Urinary bladder (tissue), 4 donors: ENCODE data around the gene LTB4R2. TPM values are rescaled to one million over a fixed set of nuclear protein-coding genes. Genes with fewer than 3 reads are reported as not detected.
"Not testable (repeated sequence)": the region's sequence is repeated elsewhere in the genome, so short reads cannot be mapped to it uniquely, and the experiment has no call there.

Experiments
- DNase-seq: peaks from one replicate; pipeline ENCODE4 v3.0.0-alpha.2; 2015; ENCODE audit errors: extremely low spot score
- H3K27ac ChIP-seq: one replicate; pipeline ENCODE4 v1.5.1; 2013; ENCODE audit warnings: low read depth, mild to moderate bottlenecking, moderate library complexity
- H3K36me3 ChIP-seq: one replicate; pipeline ENCODE4 v1.6.1; 2013; ENCODE audit warnings: mild to moderate bottlenecking, moderate library complexity; ENCODE audit not compliant: insufficient read depth
- H3K4me1 ChIP-seq: one replicate; pipeline ENCODE4 v1.6.1; 2013; ENCODE audit warnings: mild to moderate bottlenecking, moderate library complexity; ENCODE audit not compliant: insufficient read depth
- H3K4me3 ChIP-seq: one replicate; pipeline ENCODE4 v1.5.1; 2013; ENCODE audit warnings: low read depth, low read length
- WGBS: extraction: QIAGEN DNeasy Blood & Tissue Kit; methylation state at CpG from one replicate; pipeline ENCODE4 v1.1.7; 2013; 5-methylcytosine and 5-hydroxymethylcytosine counted together
- polyA plus RNA-seq: library from polyadenylated mRNA; stranded (reverse); fragments of 200-250 nt; gene quantifications from one replicate; pipeline ENCODE4 v1.2.3, GENCODE V29; 2013
- total RNA-seq: library from RNA; depleted of rRNA; stranded (reverse); fragments of >200 nt; gene quantifications from one replicate; pipeline ENCODE4 v1.2.3, GENCODE V29; 2014
- donor health status: healthy with polysubstance abuse.
- donor health status: healthy.

LTB4R2 gene
- total and polyA plus RNA-seq, 2 donors, result 2.8 to 4.0 TPM

DNA sequence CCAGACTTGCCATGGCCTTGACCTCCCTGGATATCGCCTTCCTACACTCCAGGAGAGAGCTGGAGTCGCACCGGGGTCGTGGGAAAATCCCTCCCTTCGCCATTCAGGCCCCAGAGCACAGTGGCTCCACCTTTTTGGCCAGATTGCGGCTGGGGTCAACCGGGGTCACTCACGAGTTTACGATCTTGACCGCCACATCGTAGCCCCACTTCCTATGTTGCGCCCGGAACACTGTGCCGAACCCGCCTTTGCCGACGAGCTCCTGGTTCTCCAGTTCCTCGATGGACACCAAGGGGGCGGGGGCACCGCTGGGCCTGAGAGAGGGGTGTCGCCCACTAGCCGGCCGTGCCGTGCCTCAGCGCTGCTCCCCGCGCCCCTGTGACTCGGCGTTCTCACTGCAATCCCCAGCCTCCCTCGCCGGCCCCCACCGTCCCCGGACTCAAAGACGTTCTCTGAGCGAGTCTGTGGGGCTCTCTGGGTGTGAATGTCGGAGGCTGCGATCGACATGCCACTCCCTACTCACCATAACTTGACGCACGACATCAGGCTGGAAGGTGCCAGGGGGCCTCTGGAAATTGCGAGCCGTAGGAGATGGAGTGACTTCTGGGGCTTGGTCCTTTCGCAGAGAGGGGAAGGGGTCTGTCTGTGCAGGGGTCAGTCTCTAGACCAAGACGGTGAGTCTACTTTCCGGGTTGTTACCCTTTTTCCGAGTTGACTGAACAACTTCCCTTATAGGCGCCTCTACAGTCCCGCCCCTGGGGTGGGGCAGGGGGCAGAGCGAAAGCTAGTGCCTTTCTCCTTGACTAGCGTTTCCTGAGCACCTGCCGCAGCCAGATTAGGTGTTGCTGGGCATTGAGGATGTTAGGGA is 29.6 kb downstream of the LTB4R2 start, which contains the start of gene RIPK3:
TSS of gene RIPK3 (minus strand) at position 708 of the 868 bp plus-strand sequence. CDS start at position 543, 165 bp downstream.
- Histone ChIP-seq H3K36me3 (peaks cover 3% of the 10 kb centered on the region), H3K27ac (no peak within 1 kb of the TSS), H3K4me1 (no peaks in the 10 kb centered on the region), H3K4me3 (peak within 1 kb of the TSS; percentile 38)
- WGBS, result 15% methylated on average over 51 of the region's 51 CpGs
- peak; percentile 33 for DNase-seq

- Histone ChIP-seq H3K4me1 (no peaks in the 10 kb centered on the region), H3K4me3 (no peak overlapping the region), H3K27ac (no peak overlapping the region), H3K36me3 (peaks cover 3% of the 10 kb centered on the region)
- no peak for DNase-seq
- 98% methylated on average over 1 of the region's 1 CpG for whole genome bisulfite sequencing
These were observed 30.7 kb downstream of the LTB4R2 start for GRCh38 chr14:24340606-24341005.

GRCh38 chr14:24342889-24343288 is 32.9 kb downstream of the LTB4R2 start:
- no peak overlapping the region for H3K4me3 ChIP-seq
- no peak overlapping the region for H3K27ac ChIP-seq
- WGBS, result 93% methylated on average over 4 of the region's 4 CpGs
- no peaks in the 10 kb centered on the region for H3K36me3 ChIP-seq
- no peak for DNase-seq
- H3K4me1 ChIP-seq, result no peaks in the 10 kb centered on the region

DNA sequence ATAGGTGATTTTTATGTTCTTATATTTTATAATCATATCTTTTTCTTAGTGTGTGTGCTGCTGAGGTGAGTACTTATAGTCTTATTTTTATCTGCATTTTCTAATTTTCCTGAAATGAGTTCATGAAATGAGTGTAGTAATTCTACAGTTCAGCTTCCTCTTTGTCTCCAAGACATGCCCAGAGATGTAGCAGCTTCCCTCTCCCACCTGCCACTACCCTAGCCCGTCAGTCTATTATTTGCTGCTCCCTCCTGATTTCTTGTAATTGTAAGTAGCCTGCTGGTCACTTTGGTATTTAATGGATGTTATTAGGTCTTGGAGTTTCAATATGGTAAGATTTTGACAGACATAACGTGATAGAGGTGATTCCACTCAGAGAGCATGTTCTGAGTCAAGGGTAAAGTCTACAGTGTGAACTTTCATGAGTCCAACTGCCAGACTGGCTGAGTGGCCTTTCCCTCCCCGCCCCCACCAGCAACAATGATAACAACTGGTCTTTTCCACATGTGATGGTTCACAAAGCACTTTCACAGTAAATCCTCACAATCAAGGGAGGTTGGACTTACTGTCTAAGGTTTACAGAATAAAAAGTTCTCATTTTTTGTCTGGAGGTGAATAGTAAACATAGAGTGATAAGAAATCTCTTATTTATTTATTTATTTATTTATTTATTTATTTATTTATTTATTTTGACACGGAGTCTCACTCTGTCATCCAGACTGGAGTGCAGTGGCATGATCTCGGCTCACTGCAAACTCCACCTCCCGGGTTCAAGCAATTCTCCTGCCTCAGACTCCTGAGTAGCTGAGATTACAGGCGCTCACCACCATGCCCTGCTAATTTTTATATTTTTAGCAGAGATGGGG is 34.1 kb downstream of the LTB4R2 start:
- 73% methylated on average over 7 of the region's 7 CpGs for WGBS
- H3K4me1 ChIP-seq, result no peaks in the 10 kb centered on the region
- no peak overlapping the region for H3K4me3 ChIP-seq
- no peak for DNase-seq
- no peaks in the 10 kb centered on the region for H3K36me3 ChIP-seq
- no peak overlapping the region for H3K27ac ChIP-seq

GRCh38 chr14:24347134-24347533 is 37.2 kb downstream of the LTB4R2 start:
- DNase-seq, result no peak
- 52% methylated on average over 1 of the region's 1 CpG for WGBS
- H3K27ac ChIP-seq, result no peak overlapping the region

GRCh38 chr14:24348186-24348585 is 38.2 kb downstream of the LTB4R2 start:
- DNase-seq, result no peak
- no peaks in the 10 kb centered on the region for H3K4me1 ChIP-seq
- no peak overlapping the region for H3K4me3 ChIP-seq
- H3K36me3 ChIP-seq, result no peaks in the 10 kb centered on the region
- no peak overlapping the region for H3K27ac ChIP-seq
- 96% methylated on average over 2 of the region's 2 CpGs for WGBS

More at GRCh38 chr14:24347134-24347533, 37.2 kb downstream of the LTB4R2 start:
- Histone ChIP-seq H3K36me3 (no peaks in the 10 kb centered on the region), H3K4me1 (no peaks in the 10 kb centered on the region), H3K4me3 (no peak overlapping the region)

DNA sequence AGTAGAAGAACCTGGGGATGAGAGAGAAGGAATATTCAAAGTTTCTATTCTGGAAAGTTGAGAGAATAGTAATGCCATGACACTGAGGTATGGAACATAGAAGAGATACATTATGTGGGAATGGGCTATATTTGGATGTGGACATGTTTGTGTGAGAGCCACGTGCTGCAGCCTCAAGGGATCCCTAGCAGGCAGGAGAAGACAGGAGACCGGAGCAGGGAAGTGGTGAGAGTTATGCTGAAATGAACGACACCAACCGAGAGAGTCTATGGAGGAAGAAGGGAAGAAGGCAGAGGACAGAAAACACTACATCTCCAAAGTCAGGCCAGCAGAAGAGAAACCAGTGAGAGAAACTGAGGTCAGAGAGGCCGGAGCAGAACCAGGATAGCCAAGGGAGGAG is 39.8 kb downstream of the LTB4R2 start:
- Histone ChIP-seq H3K36me3 (no peaks in the 10 kb centered on the region), H3K4me1 (no peaks in the 10 kb centered on the region), H3K4me3 (no peak overlapping the region), H3K27ac (no peak overlapping the region)
- 70% methylated on average over 5 of the region's 5 CpGs for WGBS
- DNase-seq, result no peak

DNA sequence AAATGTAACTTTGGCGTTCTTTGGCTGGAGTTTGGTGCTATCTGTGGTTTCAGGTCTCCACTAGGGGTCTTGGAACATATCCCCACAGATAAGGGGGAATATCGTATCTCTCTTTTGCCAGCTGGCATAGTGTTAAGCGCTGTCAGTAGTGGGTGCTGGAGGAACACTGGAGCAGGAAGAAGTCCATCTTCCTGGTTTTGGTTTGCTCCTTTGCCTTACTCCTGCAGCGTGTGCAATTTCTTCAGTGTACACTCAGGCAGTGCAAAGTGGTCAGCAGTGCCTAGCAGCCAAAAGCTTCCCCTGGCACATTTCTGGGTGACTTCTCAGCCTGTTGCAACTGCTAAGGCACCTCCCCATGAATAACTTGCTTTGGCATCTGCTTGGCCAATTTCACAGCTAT is 41.6 kb downstream of the LTB4R2 start:
- no peak for DNase-seq
- Histone ChIP-seq H3K4me1 (no peaks in the 10 kb centered on the region), H3K36me3 (no peaks in the 10 kb centered on the region), H3K27ac (no peak overlapping the region), H3K4me3 (no peak overlapping the region)
- WGBS, result 13% methylated on average over 4 of the region's 4 CpGs

GRCh38 chr14:24353559-24354481 is 43.9 kb downstream of the LTB4R2 start:
- 62% methylated on average over 5 of the region's 5 CpGs for WGBS
- DNase-seq, result no peak
- no peak overlapping the region for H3K27ac ChIP-seq

DNA sequence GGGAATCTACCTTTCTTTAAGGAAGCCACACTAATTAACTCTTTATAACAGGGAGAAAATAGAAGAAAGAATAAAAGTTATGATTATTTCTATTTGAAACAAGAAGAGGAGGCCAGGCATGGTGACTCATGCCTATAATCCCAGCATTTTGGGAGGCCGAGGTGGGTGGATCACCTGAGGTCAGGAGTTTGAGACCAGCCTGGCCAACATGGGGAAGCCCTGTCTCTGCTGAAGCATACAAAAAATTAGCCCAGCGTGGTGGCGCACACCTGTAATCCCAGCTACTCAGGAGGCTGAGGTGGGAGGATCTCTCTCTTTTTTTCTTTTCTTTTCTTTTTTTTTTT is 44.5 kb downstream of the LTB4R2 start:
- WGBS, result 75% methylated on average over 3 of the region's 3 CpGs
- not testable (repeated sequence) for H3K4me3 ChIP-seq, H3K4me1 ChIP-seq, H3K36me3 ChIP-seq, H3K27ac ChIP-seq, DNase-seq

More at GRCh38 chr14:24353559-24354481, 43.9 kb downstream of the LTB4R2 start:
- Histone ChIP-seq H3K4me3 (no peak overlapping the region), H3K36me3 (no peaks in the 10 kb centered on the region), H3K4me1 (no peaks in the 10 kb centered on the region)

DNA sequence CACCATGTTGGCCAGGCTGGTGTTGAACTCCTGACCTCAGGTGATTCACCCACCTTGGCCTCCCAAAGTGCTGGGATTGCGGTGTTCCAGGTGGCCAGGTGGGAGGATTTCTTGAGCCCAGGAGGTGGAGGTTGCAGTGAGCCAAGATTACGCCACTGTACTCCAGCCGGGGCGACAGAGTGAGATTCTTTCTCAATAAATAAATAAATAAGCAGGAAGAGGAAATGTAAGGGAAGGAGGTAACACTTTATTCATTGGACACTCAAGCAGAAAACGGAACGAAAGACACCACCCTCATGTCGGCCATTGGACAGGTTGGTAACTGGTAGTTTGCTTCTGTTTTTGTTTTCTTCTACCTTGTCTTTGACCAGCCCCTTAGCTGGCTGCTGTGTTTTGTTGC is 45.1 kb downstream of the LTB4R2 start:
- no peak overlapping the region for H3K4me3 ChIP-seq
- H3K27ac ChIP-seq, result no peak overlapping the region
- H3K4me1 ChIP-seq, result no peaks in the 10 kb centered on the region
- H3K36me3 ChIP-seq, result no peaks in the 10 kb centered on the region
- no peak for DNase-seq
- whole genome bisulfite sequencing, result 90% methylated on average over 7 of the region's 7 CpGs

DNA sequence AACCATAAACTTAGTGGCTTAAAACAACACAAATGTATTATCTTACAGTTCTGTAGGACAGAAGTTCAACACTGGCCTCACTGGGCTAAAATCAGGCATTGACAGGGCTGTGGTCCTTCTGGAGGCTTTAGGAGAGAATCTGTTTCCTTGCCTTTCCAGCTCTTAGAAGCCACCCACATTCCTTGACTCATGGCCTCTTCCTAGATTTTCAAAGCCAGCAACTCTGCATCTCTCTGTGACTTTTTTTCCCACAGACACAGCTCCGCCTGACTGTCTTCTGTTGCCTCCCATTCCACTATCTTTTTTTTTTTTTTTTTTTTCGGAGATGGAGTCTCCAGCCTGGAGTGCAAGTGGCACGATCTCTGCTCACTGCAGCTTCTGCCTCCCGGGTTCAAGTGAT is 46.3 kb downstream of the LTB4R2 start:
- Histone ChIP-seq H3K27ac (no peak overlapping the region), H3K36me3 (no peaks in the 10 kb centered on the region), H3K4me1 (no peaks in the 10 kb centered on the region), H3K4me3 (no peak overlapping the region)
- no peak for DNase-seq
- WGBS, result 93% methylated on average over 4 of the region's 4 CpGs

DNA sequence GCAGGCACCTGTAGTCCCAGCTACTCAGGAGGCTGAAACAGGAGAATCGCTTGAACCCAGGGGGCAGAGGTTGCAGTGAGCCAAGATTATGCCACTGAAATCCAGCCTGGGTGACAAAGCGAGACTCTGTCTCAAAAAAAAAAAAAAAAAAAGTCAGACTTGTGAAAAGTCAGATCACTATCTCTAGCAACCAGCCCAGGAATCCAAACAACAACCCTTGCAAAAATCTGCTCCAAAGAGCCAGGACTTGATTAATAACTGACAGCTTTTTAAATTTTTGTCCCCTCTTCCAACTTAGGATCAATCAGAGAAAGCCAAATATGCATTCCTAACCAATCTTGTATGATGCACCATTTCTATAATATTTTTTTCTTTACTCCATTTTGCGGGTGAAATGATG is 50.3 kb downstream of the LTB4R2 start:
- Histone ChIP-seq H3K36me3 (no peaks in the 10 kb centered on the region), H3K4me1 (no peaks in the 10 kb centered on the region), H3K27ac (no peak overlapping the region), H3K4me3 (no peak overlapping the region)
- no peak for DNase-seq
- WGBS, result 93% methylated on average over 3 of the region's 3 CpGs
